Kidney (tissue), 14 donors: ENCODE results near the gene EP400. TPM values are rescaled to one million over a fixed set of nuclear protein-coding genes. Genes with fewer than 3 reads are reported as not detected.

Source experiments
- DNase-seq, 5 donors: peaks; one replicate each; pipeline ENCODE4 v3.0.0-alpha.2; 2013 to 2020
- FAIRE-seq: peaks from 2 replicates; lab custom pipeline; 2012; peaks lifted over from hg19 to GRCh38; lab: Jason Lieb, UNC
- H3K27ac ChIP-seq, 2 donors: one replicate each; pipeline ENCODE4 v1.7.0; 2013; ENCODE audit warnings: low read depth in 2 of 2, low read length in 2 of 2, inconsistent platforms in 1 of 2
- H3K27me3 ChIP-seq: one replicate; pipeline ENCODE4 v1.7.1; 2013; ENCODE audit warnings: low read length, inconsistent platforms; ENCODE audit not compliant: control insufficient read depth, insufficient read depth
- H3K36me3 ChIP-seq, 3 donors: one replicate each; pipeline versions ENCODE4 v1.7.0 to v1.7.1; 2013; ENCODE audit warnings: low read length in 3 of 3, control low read depth in 1 of 3, inconsistent platforms in 1 of 3; ENCODE audit not compliant: insufficient read depth in 3 of 3, control insufficient read depth in 2 of 3
- H3K4me1 ChIP-seq, 3 donors: one replicate each; pipeline versions ENCODE4 v1.7.0 to v1.7.1; 2013; ENCODE audit warnings: low read length in 3 of 3, inconsistent platforms in 1 of 3, low read depth in 1 of 3; ENCODE audit not compliant: control insufficient read depth in 2 of 3, insufficient read depth in 2 of 3
- H3K4me3 ChIP-seq, 3 donors: one replicate each; pipeline versions ENCODE4 v1.7.0 to v1.8.1; 2013; ENCODE audit warnings: low read length in 3 of 3, control low read depth in 1 of 3, inconsistent platforms in 1 of 3
- H3K9ac ChIP-seq, 3 donors: one replicate each; pipeline versions ENCODE4 v1.7.0 to v1.7.1; 2013; ENCODE audit warnings: low read length in 3 of 3, control low read depth in 1 of 3, inconsistent platforms in 1 of 3
- H3K9me3 ChIP-seq, 3 donors: one replicate each; pipeline versions ENCODE4 v1.7.0 to v1.7.1; 2013; ENCODE audit warnings: low read length in 3 of 3, control low read depth in 1 of 3, inconsistent platforms in 1 of 3; ENCODE audit not compliant: control insufficient read depth in 2 of 3, insufficient read depth in 1 of 3
- CTCF ChIP-seq: IDR thresholded peaks from 3 replicates; pipeline ENCODE4 v1.5.1; 2012; ENCODE audit warnings: mild to moderate bottlenecking, moderate library complexity, borderline replicate concordance; ENCODE audit not compliant: insufficient read depth; ENCODE audit errors: extremely low read depth
- intact Hi-C: fragments of 100-400 bp; cut with DNase I; formaldehyde crosslinking; loops from one replicate; pipeline ENCODE4 v1.11.1; 2022
- polyA plus RNA-seq: library from polyadenylated mRNA; stranded (reverse); fragments of 350-450 nt; fragmentation: Illumina TruSeq; extraction: RNeasy Lipid Tissue Mini Kit (QIAGEN cat#74804); gene quantifications from one replicate; pipeline ENCODE4 v1.2.3, GENCODE V29; 2014; ENCODE audit warnings: low read depth, low replicate concordance; ENCODE audit not compliant: insufficient read depth
- total RNA-seq: library from RNA; stranded (reverse); fragmentation: NEBNext Ultra II Directional; extraction: Animal tissue kit (Norgen Biotek cat#: 25700); gene quantifications from one replicate; pipeline ENCODE4 v1.2.1, GENCODE V29; 2021
- donor health status: control.
- donor health status: control.
- donor health status: control.
- donor health status: control.
- donor health status: control.
- donor health status: DM: yes; HTN: yes; CAD: no.
- donor health status: Normal renal cell carcinoma (clear cell type).

EP400 gene
- total and polyA plus RNA-seq, 2 donors from 2014 or later = 7.5 to 44.7 TPM

DNA sequence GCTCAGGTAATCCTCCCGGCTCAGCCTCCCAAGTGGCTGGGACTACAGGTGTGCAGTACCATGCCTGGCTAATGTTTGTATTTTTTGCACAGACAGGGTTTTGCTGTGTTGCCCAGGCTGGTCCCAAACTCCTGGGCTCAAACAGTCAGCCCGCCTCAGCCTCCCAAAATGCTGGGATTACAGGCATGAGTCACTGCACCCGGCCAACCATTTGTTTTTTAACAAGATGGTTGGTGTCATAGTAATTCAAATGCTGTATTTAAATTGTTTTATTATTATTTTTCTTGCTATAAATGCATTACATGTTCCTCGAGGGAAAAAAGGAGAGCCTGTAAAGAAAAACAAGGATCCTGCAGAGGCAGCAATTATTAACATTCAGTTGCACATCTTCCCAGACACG lies 83.9 kb downstream of the EP400 start:
- no peak for TF ChIP-seq CTCF

DNA sequence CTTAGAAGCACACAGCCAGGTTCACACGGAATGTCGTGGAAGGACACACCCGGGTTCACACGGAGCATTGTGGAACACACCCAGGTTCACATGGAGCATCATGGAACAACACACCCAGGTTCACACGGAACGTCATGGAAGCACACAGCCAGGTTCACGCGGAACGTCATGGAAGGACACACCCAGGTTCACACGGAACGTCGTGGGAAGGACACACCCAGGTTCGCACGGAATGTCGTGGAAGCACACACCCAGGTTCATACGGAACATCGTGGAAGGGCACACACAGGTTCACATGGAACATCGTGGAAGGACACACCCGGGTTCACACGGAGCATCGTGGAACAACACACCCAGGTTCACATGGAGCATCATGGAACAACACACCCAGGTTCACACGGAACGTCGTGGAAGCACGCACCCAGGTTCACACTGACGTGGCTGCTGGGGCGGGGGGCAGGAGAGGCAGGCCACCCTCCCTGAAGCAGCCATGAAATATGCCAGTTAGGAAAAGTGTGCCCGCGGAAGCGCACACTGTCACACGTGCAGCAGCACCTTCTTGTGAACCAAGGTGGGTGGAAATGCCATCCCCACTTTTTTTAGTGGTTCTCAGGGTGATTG lies 86.4 kb downstream of the EP400 start:
- FAIRE-seq (no peak), DNase-seq (no peak)
- no peak overlapping the region for H3K4me3 ChIP-seq
- no peak overlapping the region for H3K9ac ChIP-seq
- TF ChIP-seq CTCF = no peak
- peaks cover 13 to 41% (median 40%) of the 10 kb centered on the region in 3 donors for H3K36me3 ChIP-seq
- no peaks in the 10 kb centered on the region for H3K9me3 ChIP-seq
- no peaks in the 10 kb centered on the region for H3K27me3 ChIP-seq
- intact Hi-C loops = no loop called here
- no peaks in the 10 kb centered on the region for H3K4me1 ChIP-seq
- H3K27ac ChIP-seq = no peak overlapping the region

More for the DNA sequence above, 83.9 kb downstream of the EP400 start:
- no peak overlapping the region for H3K9ac ChIP-seq
- H3K9me3 ChIP-seq = no peaks in the 10 kb centered on the region
- H3K4me1 ChIP-seq = no peaks in the 10 kb centered on the region
- peaks cover 13 to 54% (median 47%) of the 10 kb centered on the region in 3 donors for H3K36me3 ChIP-seq
- no peaks in the 10 kb centered on the region for H3K27me3 ChIP-seq
- no peak for DNase-seq
- FAIRE-seq = no peak
- intact Hi-C loops = no loop called here
- H3K4me3 ChIP-seq = no peak overlapping the region
- H3K27ac ChIP-seq = no peak overlapping the region

- TF ChIP-seq CTCF = no peak
- no peak overlapping the region for H3K27ac ChIP-seq
- no peak overlapping the region for H3K9ac ChIP-seq
- H3K4me1 ChIP-seq = no peaks in the 10 kb centered on the region
- intact Hi-C loops = no loop called here
- H3K9me3 ChIP-seq = no peaks in the 10 kb centered on the region
- H3K36me3 ChIP-seq = peaks cover 8 to 48% (median 43%) of the 10 kb centered on the region in 3 donors
- H3K27me3 ChIP-seq = no peaks in the 10 kb centered on the region
- no peak for FAIRE-seq
- no peak for DNase-seq
- H3K4me3 ChIP-seq = no peak overlapping the region
Measured at GRCh38 chr12:132040906-132041606, 91.3 kb downstream of the EP400 start.
